Fibroblast of skin of left biceps (primary cell): ENCODE measurements around the gene GSTA3.
A peak's percentile ranks its signal among the peaks of the same experiment; 100 is the strongest.
"Not testable (repeated sequence)": the region's sequence is repeated elsewhere in the genome, so short reads cannot be mapped to it uniquely, and the experiment has no call there.

ENCODE experiments used
- DNase-seq, 2 experiments: peaks; one replicate each; pipeline ENCODE4 v3.0.0-alpha.2; 2013; ENCODE audit warnings: low read depth in 2 of 2

Gene GSTA3

DNA sequence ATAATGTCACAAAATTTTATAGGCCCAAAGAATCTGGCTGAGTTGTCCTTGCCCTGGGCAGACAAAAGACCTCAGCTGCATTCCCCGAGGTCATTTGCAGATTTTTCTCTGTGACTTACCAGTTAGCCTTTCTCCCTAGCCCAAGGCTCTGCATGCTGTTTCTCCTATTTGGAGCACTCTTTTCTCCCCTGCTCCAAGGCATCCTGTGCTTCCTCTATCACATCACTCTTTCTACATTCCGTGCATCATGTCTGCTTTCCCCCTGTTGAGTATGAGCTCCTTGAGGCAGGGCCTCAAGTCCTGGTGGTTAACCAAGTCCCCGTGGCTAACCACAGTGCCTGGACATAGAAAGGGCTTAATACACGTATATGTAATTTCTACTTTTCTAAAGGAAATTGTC lies 593 bp upstream of the GSTA3 start:
- DNase-seq: no peak

GRCh38 chr6:52909131-52909530 lies 367 bp downstream of the GSTA3 start:
- DNase-seq: no peak

- no peak for DNase-seq
Observed at GRCh38 chr6:52908526-52908925, 972 bp downstream of the GSTA3 start.

DNA sequence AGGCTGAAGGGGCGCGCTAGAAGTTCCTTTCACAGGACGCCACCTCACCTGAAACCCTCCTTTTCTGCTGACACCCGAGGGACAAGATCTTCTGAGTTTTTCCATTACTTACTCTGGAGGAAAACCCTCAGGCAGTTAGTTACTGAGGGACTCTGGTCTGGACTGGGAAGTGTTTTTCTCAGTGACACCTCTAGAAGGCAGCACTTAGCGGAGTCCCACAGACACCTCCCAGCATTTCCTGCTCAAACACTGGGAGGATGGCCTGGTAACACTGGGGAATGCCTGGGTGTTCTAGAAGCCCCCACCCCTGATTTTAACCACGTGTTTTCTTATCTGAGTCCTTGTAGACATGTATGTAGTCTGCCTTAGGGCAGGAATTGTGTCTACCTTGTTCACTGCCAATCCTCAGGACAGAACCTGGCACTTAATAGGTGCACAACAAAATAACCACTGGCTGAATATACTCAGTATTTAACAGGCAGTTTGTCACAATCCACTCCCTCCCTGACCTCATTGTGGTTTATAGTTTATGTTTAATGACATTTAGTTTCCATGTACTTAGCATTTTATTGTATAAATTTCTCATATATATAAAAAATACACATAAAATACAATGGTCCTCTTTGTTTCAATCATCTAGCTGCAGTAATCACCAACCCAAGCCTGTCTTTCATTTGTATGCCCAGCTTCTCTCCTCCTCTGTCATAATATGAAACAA lies 4.8 kb downstream of the GSTA3 start:
- DNase-seq: no peak

- no peak for DNase-seq
Observed at GRCh38 chr6:52900536-52900935, 9.0 kb downstream of the GSTA3 start.

DNA sequence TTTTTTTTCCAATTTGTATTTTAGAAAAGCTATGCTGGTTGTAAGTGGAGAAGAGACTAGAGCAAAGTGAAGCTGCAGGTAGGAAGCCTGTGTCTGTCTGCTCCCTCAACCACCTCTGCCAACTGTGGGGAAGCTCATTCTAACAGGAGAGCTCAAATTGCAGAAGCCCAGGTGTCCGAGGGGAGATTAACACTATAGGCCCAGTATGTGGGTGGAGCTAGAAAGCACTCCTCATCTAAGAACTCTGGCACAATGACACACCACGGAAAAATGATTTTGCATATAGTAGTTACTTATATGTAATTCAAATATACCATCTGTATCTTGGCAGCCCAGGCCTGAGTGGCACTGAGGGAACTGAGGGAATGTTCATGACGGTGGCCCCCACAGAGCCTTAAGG lies 13.7 kb downstream of the GSTA3 start:
- DNase-seq: not testable (repeated sequence)

DNA sequence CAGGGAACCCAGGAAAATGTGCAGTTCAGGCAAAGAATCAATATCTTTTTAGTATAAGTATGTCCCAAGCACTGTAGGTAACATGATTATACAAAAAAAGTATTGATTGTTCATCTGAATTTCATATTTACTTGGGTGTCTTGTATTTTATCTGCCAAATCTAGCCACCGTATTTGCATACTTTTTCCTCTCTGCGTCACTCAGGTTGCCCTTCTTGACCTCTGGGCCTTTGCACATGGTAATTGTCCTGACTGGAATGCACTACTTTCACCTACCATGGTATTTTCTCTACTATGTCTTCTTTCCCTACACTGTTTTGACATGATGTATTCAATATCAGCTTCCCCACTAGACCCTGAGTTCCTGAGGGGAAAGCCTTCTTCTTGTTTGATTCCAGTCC lies 15.2 kb downstream of the GSTA3 start:
- DNase-seq: no peak

DNA sequence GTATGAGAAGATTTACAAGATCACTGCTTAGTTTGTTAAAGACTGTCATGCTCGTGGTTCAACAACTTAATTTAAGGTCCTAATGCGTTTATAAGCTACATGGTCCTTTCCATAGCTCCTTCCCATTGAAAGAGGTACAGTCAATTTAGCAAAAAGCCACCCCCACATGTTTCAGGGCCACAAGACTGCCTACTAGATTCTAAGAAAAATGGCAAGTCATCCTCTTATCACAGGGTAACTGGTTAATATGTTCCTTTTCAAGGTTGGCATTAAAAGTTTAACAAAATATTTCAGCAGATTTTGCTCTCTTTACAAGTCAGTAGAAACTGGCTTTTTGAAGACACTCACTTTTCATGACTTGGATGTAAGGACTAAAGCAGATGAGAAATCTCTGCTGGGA lies 15.7 kb downstream of the GSTA3 start:
- no peak for DNase-seq

DNA sequence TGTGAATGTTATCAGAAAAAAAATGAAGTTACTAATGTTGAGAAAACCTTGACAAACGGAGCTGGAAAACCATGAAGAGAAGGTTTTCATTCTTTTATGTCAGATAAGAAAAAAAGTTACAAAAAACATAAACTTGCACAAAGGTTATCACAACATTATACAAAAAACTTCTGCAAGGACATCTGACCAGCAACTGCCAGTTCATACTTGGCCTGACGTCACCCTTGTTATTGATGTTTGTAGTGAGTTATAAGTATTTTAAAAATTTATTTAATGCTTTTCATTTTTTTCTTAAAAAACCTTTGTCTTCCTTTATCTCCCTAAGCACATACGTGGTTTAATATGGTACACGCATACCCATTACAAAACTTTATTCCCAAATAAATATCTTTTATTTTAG lies 16.3 kb downstream of the GSTA3 start:
- DNase-seq: no peak

- no peak for DNase-seq
Observed at GRCh38 chr6:52890018-52890417, 19.5 kb downstream of the GSTA3 start.

GRCh38 chr6:52887910-52888524 lies 21.5 kb downstream of the GSTA3 start:
- DNase-seq: no peak

- peak; percentile 35 to 36 for DNase-seq
Observed at GRCh38 chr6:52881996-52882841, 27.3 kb downstream of the GSTA3 start.

DNA sequence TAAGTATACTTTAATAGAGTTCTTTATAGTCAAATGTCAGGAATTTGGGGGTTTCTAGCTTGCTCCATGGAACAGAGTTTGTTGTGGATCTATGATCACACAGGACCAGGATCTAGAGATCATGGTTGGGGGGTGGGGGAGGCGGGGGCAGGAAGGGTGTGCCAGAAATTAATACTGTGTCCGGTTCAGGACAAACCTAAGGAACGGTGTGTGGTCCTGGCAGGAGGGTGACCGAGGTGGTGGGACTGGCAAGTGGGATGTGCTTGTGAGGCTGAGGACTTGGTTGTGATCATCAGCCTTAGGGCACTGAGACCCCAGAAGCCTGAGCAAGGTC lies 27.9 kb downstream of the GSTA3 start:
- no peak for DNase-seq

- no peak for DNase-seq
Observed at GRCh38 chr6:52877786-52878185, 31.7 kb downstream of the GSTA3 start.

DNA sequence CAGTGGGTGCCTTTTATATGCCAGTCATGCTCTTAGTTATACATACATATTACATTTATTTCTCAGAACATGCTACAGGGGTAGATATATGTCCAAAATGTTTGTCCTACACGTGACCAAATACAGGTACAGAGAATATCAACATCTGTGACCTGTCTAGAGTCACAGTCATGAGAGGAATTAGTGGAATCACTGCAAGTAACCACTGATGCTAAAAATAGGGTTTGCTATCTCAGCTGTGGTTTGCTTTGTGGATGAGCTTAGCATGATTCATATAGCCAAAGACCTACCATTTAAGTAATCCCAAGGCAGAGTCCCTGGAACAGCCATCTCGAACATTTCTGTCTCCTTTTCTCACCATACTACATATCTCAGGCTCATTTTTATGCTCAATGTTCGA lies 32.3 kb downstream of the GSTA3 start:
- DNase-seq: peak; percentile 69 to 75

- DNase-seq: no peak
Observed at GRCh38 chr6:52876056-52876787, 33.3 kb downstream of the GSTA3 start.

DNA sequence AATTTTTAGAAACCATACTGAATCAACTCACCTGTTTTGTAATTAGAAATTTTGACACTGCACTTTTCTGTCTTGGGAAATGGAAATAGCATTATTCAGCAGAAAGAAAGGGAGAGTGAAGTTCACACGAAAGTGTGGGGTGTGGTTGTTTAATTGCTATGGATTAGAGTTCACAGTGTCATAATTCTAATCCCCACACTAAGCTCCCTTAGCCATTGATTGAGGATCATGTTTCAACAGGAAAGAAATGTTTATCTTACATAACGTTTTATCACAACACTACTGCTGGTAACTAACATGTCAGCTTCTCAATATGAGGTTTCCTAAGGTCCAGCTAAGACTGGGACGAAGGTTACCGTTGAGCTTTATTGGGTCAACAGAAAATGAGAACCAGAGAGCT lies 37.5 kb downstream of the GSTA3 start:
- no peak for DNase-seq

GRCh38 chr6:52871621-52872020 lies 37.9 kb downstream of the GSTA3 start:
- DNase-seq: no peak

DNA sequence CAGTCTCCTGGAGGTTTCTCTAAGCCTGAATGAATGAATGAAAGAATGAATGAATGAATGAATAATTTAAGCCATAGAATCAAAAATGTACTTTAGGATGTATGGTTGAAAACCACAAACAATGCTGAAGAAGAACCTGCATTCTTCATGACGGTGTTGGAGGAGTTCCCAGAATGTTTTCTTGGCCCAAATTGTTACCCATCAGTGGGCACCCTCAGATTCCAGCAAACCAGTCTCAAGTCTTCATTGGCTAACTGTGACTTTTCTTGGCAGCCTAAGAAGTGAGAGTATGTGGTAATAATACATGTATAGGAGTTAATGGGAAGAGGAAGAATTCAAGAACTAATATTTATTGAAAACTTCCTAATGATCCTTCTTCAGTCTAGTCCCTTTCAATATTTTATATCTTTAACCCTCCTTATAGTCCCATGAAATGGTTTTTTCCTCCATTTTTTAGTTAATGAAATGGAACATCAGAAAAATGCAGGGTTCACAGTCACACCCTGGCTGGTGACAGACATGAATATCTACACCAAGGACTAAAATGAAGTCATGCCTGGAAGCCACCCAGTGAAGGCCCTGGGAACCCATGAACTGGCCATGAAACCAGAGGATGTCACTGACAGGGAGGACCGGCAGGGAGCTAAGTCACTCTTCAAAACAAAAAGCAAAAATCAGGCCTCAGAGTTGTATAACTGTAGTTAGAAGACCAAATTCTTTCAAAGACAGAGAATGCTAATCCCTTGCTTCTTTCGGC lies 39.0 kb downstream of the GSTA3 start:
- DNase-seq: peak; percentile 7 to 9

GRCh38 chr6:52868899-52869298 lies 40.6 kb downstream of the GSTA3 start:
- not testable (repeated sequence) for DNase-seq

GRCh38 chr6:52868240-52868639 lies 41.3 kb downstream of the GSTA3 start:
- DNase-seq: no peak
